C4-2B (cell line): ENCODE results near the gene SPDYE2.
"Not testable (repeated sequence)": the region's sequence is repeated elsewhere in the genome, so short reads cannot be mapped to it uniquely, and the experiment has no call there.

Experiments
- ZFX ChIP-seq: fragments of 450-650 bp; IDR thresholded peaks from 2 replicates; pipeline ENCODE4 v1.6.1; 2017
- TF ChIP-seq, protein P1 (sequence below): fragments of 450-650 bp; conservative IDR thresholded peaks from 2 replicates; pipeline ENCODE4 v1.5.1; 2017; ENCODE audit warnings: mild to moderate bottlenecking

DNA sequence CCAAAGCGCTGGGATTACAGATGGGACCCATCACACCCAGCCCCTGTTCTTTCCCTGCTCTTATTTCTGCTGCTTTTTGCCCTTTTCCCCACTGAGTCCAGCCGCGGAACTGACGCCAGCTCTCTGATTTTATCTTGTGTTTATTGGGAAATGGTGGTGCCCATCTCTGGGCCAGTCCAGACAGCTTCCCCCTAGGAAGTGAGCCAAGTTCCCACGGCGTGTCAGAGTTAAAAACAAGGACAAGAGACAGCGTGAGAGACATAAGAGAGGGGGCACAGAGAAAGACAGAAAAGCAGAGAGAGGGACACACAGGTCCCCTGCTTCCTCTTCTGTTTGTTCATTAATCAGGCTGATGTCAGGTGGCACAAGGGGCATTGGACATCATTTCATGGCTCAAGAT is 19.4 kb upstream of the SPDYE2 start:
- TF ChIP-seq, protein P1, sequence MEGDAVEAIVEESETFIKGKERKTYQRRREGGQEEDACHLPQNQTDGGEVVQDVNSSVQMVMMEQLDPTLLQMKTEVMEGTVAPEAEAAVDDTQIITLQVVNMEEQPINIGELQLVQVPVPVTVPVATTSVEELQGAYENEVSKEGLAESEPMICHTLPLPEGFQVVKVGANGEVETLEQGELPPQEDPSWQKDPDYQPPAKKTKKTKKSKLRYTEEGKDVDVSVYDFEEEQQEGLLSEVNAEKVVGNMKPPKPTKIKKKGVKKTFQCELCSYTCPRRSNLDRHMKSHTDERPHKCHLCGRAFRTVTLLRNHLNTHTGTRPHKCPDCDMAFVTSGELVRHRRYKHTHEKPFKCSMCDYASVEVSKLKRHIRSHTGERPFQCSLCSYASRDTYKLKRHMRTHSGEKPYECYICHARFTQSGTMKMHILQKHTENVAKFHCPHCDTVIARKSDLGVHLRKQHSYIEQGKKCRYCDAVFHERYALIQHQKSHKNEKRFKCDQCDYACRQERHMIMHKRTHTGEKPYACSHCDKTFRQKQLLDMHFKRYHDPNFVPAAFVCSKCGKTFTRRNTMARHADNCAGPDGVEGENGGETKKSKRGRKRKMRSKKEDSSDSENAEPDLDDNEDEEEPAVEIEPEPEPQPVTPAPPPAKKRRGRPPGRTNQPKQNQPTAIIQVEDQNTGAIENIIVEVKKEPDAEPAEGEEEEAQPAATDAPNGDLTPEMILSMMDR: not testable (repeated sequence)
- not testable (repeated sequence) for TF ChIP-seq ZFX
